ENCODE data around the gene ACTL6B. TPM values are rescaled to one million over a fixed set of nuclear protein-coding genes. Genes with fewer than 3 reads are reported as not detected.

ACTL6B gene
- total RNA-seq, 1 donor from 2014 or later, result not detected

DNA sequence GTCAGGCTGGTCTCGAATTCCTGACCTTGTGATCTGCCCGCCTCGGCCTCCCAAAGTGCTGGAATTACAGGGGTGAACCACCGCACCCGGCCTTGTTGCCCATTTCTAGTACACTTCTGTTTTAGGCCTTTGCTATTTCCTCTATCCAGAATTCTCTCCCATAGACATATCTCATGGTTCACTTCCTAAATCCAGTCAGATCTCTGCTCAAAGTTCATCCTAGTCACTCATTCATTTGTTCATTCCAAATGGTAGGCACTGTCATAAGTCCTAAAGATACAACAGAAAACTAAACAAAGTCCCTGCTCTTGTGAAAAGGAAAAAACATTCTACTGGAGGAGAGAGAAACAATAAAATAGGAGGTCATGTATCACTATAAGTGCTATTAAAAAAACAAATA, 46.3 kb downstream of the ACTL6B start:
- DNase-seq (ENCODE audit: low spot score), result no peak
- intact Hi-C loops (cut with DNase I), result loop anchor here (5.0 kb wide), 1 partner anchor 82 kb away; the partner anchor contains the start of gene GIGYF1

DNA sequence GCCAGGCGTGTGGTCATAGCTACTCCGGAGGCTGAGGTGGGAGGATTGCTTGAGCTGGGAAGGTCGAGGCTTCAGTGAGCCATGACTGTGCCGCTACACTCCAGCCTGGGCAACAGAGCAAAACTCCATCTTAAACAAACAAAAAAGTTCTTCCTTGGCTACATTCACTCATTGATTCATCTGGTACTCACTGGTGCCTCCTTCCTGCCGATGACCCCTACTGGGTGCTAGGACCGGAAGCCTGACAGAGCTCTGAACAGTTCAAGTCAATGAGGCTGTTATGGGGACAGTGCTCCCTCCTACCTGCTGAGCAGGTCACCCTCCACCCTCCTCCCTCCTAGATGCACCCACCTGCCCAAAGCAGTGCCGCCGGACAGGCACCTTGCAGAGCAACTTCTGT, 49.1 kb downstream of the ACTL6B start:
- intact Hi-C loops (cut with DNase I), result loop anchor here (5.0 kb wide), 1 partner anchor 85 kb away; the partner anchor contains the start of gene GIGYF1
- no peak for DNase-seq (ENCODE audit: low spot score)

DNA sequence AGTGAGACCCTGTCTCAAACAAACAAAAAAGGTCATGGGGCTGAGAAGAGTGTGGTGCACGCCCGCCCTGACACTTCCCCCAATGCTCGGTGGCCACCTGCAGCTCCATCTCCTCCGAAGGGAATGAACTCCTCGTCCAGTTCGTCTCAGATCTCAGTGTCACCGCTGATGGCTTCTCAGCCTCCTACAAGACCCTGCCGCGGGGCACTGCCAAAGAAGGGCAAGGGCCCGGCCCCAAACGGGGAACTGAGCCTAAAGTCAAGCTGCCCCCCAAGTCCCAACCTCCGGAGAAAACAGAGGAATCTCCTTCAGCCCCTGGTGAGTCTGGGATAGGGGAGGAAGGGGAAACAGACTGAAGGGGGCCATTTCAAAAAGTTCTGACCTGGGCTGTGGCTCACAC, 49.9 kb downstream of the ACTL6B start:
- intact Hi-C loops (cut with DNase I), result loop anchor here (5.0 kb wide), 1 partner anchor 86 kb away; the partner anchor contains the start of gene GIGYF1
- no peak for DNase-seq (ENCODE audit: low spot score)

DNA sequence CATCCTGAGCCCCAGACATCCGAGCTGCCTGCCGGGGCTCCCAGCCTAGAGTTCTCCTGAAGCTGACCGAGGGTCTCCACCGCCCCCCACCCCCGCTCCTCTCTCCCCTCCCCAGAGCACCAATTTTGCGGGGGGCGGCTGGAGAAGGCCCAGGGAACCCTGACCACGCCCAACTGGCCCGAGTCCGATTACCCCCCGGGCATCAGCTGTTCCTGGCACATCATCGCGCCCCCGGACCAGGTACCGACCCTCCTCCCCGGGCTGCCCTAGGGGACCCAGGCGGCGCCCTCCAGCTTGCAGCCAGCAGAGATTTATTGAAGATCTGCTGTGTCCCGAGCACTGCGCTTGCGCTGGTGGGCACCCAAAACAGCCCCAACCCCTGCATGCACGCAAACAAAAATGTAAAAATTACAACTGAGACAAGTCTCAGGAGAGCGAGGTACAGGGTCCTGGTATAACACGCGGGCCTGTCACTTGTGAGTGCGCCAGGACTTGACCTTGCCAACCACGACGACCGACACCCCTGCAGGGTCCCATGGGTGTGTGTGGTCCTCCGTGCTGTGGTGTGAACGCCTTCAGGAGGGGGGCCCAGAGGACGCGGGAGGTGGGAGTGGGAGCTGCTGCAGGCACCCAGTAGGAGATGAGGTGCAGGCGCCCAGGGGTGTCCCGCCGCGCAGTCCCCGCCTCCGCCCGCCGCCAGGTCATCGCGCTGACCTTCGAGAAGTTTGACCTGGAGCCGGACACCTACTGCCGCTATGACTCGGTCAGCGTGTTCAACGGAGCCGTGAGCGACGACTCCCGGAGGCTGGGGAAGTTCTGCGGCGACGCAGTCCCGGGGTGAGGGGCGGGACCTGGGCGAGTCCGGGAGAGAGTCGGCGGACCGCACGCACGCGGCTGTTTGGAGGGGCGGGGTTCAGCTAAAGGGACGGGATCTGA, 51.0 kb downstream of the ACTL6B start:
- intact Hi-C loops (cut with DNase I), result loop anchor here (5.0 kb wide), 1 partner anchor 87 kb away; the partner anchor contains the start of gene GIGYF1
- DNase-seq (ENCODE audit: low spot score), result no peak

DNA sequence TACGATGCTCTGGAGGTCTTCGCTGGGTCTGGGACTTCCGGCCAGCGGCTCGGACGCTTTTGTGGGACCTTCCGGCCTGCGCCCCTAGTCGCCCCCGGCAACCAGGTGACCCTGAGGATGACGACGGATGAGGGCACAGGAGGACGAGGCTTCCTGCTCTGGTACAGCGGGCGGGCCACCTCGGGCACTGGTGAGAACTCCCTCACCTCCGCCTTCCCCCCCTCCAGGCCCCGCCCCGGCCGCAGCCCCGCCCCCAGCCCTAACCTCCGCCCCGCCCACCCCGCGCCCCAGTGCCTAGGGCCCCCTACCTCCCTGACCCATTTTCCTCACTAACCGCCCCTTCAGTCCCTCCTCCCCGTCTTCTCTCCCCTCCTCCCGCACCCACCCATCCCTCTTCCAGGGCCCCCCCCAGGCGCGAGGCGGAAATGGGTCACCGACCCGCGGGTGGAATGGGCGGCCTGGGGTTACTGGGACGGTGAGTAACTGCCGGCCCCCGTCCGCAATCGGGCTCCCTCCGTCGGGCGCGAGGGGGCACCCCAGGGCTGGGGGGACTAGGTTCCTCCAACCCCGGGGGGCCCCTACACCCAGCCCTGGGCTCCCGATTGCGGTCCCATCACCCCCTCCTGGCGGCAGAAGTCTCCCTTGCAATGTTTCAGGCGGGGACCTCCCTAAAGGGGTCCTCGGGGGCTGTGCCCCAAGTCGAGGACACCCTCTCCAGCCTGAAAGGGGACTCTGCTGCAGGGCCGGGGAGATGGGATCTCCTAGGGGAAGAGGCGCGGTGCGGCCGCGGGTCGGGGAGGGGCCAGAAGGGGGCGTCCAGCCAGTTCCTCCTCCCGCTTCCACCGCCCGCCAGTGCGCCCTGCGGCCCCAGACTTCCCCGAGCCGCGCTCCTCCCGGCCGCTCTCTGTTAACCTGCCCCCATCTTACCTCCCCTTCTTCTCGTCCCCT, 51.9 kb downstream of the ACTL6B start:
- intact Hi-C loops (cut with DNase I), result no loop called here
- DNase-seq (ENCODE audit: low spot score), result peak; percentile 90

DNA sequence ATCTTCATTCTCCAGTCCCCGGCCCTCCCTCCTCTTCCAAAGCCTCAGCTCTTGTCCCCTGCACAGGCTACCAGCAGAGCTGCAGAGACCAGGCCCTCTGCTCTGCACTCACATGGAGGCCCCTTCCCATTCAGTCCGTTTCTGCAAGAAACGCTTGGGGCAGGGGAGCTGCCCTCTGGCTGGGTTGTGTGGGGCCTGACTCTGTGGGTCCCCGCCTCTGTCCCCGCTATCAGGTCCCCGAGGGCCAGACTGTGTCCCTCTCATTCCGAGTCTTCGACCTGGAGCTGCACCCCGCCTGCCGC, 52.6 kb downstream of the ACTL6B start:
- intact Hi-C loops (cut with DNase I), result loop anchor here (2.0 kb wide), 1 partner anchor 15 kb away; no protein-coding TSS in a partner anchor
- DNase-seq (ENCODE audit: low spot score), result no peak

DNA sequence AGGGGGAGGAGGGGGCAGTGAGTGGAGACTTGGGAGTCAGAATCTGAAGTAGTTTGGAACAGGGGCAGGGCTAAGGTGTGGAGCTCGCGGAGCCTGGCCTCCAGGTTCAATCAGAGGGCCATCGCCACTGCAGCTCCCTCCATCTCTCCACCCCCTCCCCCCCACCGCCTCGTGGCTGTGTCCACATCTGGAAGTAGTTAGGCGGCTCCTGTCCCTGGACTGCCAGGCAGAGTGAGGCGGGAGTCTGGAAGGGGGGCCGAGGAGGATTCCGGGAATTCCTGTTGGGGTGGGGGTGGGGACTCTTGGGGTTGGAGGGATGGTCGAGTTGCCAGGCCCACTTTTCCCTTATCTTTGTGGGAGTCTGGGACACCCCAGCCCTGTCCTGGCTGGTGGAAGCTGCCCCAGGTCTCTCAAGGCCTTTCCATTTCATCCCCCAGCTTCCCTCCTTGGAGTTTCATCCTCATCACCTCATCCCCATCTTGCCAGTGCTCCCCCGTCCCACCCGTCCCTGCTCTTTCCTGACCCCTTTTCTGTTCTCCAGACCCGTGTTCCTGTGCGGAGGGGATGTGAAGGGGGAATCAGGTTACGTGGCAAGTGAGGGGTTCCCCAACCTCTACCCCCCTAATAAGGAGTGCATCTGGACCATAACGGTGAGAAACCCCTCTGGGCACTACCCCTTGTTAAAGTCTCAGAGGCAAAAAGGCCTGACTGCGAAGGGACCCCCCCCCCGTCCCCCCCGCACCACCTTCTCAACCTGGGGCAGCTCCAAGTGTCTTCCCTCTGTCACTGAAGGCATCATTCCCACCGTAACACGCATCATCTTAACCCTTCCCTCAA, 53.1 kb downstream of the ACTL6B start:
- DNase-seq (ENCODE audit: low spot score), result no peak
- intact Hi-C loops (cut with DNase I), result loop anchor here (2.0 kb wide), 1 partner anchor 14 kb away; no protein-coding TSS in a partner anchor

DNA sequence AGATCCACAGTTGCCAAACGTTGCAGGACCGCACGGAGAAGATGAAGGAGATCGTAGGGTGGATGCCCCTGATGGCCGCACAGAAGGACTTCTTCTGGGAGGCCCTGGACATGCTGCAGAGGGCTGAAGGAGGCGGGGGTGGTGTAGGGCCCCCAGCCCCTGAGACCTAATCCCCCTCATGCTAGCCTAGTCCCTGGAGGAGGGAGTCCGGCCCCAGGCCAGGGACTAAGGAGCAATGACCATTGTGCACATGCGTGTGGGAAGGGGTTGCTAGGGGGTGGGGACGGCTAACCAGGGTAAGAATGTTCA, 55.6 kb downstream of the ACTL6B start:
- DNase-seq (ENCODE audit: low spot score), result no peak
- intact Hi-C loops (cut with DNase I), result no loop called here

DNA sequence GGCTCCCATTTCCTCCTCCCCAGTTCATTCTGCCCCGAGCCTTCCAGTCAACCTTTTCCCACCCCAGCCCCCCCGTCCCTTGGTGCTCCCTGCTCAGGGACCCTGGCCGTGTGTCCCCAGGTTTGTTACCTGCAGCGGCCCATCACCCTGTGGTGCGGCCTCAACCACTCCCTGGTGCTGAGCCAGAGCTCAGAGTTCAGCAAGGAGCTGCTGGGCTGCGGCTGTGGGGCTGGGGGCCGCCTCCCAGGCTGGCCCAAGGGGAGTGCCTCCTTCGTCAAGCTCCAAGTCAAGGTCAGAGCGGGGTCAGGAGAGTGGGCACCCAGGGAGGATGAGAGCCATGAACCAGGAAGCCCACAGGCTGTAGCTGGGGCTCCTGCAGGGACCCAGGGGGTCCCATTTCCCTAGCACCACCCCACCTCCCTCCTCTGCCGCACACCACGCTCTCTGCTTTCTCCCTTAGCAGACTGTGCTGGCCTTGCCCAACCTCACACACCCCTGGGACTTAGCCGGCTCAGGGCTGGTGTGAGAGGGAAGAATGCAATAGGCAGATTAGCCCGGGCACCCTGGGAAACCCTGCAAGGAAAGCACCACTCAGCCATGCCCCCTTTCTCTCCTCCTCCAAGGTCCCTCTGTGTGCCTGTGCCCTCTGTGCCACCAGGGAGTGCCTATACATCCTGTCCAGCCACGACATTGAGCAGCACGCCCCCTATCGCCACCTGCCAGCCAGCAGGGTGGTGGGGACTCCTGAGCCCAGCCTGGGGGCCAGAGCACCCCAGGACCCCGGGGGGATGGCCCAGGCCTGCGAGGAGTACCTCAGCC, 56.1 kb downstream of the ACTL6B start:
- intact Hi-C loops (cut with DNase I), result no loop called here
- no peak for DNase-seq (ENCODE audit: low spot score)

DNA sequence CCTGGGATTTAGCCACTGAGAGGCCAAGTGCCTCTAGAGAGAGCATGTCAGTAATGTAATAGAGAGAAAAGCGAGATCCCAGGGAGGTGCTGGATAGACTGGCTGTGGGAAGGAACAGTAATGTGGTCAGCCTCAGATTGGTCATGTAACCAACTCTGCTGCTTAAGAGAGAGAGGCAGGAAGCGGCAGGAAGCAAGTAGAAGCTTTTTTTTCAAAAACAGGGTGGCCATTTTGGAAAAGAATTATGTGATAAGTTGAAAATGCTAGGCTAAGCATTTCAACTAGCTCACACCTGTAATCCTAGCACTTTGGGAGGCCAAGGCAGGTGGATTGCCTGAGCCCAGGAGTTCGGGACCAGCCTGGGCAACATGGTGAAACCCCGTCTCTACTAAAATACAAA, 57.8 kb downstream of the ACTL6B start:
- no peak for DNase-seq (ENCODE audit: low spot score)
- intact Hi-C loops (cut with DNase I), result no loop called here

DNA sequence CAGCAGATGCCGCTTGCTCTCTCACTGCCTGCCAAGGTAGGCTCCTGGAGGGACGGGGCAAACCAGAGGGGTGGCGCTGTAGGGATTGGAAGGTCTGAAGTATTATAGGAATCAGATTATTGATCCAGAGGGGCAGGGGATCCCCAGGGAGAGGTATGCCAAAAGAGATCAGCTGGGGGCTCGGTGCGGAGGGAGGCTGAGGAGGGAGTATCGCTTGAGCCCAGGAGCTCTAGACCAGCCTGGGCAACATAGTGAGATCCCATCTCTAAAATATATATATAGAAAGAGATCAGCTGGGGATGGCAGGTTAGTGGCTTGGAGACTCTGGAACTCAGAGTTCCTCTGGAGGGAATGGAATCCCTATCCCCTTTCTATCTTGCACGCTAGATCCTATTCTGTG, 61.1 kb downstream of the ACTL6B start:
- no peak for DNase-seq (ENCODE audit: low spot score)
- intact Hi-C loops (cut with DNase I), result no loop called here

Other genes with a start within 250 kb of the ACTL6B start
- 3.4 TPM for gene ZCWPW1, start 227.7 kb downstream of the ACTL6B start, total RNA-seq
- gene MEPCE, start 226.6 kb downstream of the ACTL6B start, total RNA-seq, result 19.7 TPM
- 15.7 TPM for gene PPP1R35, start 220.0 kb downstream of the ACTL6B start, total RNA-seq
- 1.1 TPM for gene SPACDR, start 192.2 kb downstream of the ACTL6B start, total RNA-seq
- gene TSC22D4, start 177.2 kb downstream of the ACTL6B start, total RNA-seq, result 35.0 TPM
- gene NYAP1, start 172.5 kb downstream of the ACTL6B start, total RNA-seq, result 0.22 TPM
- gene AGFG2, start 117.2 kb downstream of the ACTL6B start, total RNA-seq, result 28.6 TPM
- gene SAP25, start 82.5 kb downstream of the ACTL6B start, total RNA-seq, result not detected
- gene LRCH4, start 70.3 kb downstream of the ACTL6B start, total RNA-seq, result 25.8 TPM
- 0.40 TPM for gene FBXO24, start 70.1 kb downstream of the ACTL6B start, total RNA-seq
- 39.5 TPM for gene PCOLCE, start 54.1 kb downstream of the ACTL6B start, total RNA-seq
- gene MOSPD3, start 43.9 kb downstream of the ACTL6B start, total RNA-seq, result 9.2 TPM
- gene TFR2, start 14.9 kb downstream of the ACTL6B start, total RNA-seq, result 0.13 TPM
- gene GNB2, start 17.3 kb upstream of the ACTL6B start, total RNA-seq, result 123 TPM
- 23.9 TPM for gene GIGYF1, start 37.8 kb upstream of the ACTL6B start, total RNA-seq
- 25.1 TPM for gene POP7, start 49.7 kb upstream of the ACTL6B start, total RNA-seq
- gene EPO, start 64.0 kb upstream of the ACTL6B start, total RNA-seq, result not detected
- gene ZAN, start 77.1 kb upstream of the ACTL6B start, total RNA-seq, result not detected
- gene EPHB4, start 171.1 kb upstream of the ACTL6B start, total RNA-seq, result 23.9 TPM
- gene SLC12A9, start 196.3 kb upstream of the ACTL6B start, total RNA-seq, result 6.9 TPM
- 24.4 TPM for gene TRIP6, start 210.9 kb upstream of the ACTL6B start, total RNA-seq
- 62.9 TPM for gene SRRT, start 218.7 kb upstream of the ACTL6B start, total RNA-seq
- gene UFSP1, start 233.3 kb upstream of the ACTL6B start, total RNA-seq, result 2.1 TPM
- 2.1 TPM for gene ACHE, start 239.4 kb upstream of the ACTL6B start, total RNA-seq

All from cardiac septum (tissue), 1 donor.